CD14-positive monocyte (primary cell): ENCODE results near the gene PARL. TPM values are rescaled to one million over a fixed set of nuclear protein-coding genes. Genes with fewer than 3 reads are reported as not detected.

Source experiments
- DNase-seq, 3 donors: peaks; one replicate each; pipeline ENCODE4 v3.0.0-alpha.2; 2011 to 2022
- H2AFZ ChIP-seq: 2 replicates; pipeline ENCODE4 v1.6.0; 2012; ENCODE audit warnings: mild to moderate bottlenecking, low read depth, low read length, inconsistent platforms; ENCODE audit not compliant: insufficient read depth, poor library complexity, severe bottlenecking
- H3K27ac ChIP-seq, 2 donors: 1 replicate in 1 of 2; 2 replicates in 1 of 2; pipeline ENCODE4 v1.5.1; 2012 to 2013; ENCODE audit warnings: low read length in 2 of 2, control low read depth in 1 of 2, inconsistent platforms in 1 of 2, low read depth in 1 of 2, mild to moderate bottlenecking in 1 of 2
- H3K27me3 ChIP-seq, 2 donors: one replicate each; pipeline versions ENCODE4 v1.6.0 to v1.6.1; 2011 to 2013; ENCODE audit warnings: low read length in 2 of 2; ENCODE audit not compliant: control insufficient read depth in 2 of 2, insufficient read depth in 2 of 2
- H3K36me3 ChIP-seq, 2 donors: replicated peaks in 1 of 2; 1 replicate in 1 of 2; 2 replicates in 1 of 2; pipeline versions ENCODE4 v1.5.1 to v1.6.1; 2012 to 2013; ENCODE audit warnings: low read length in 2 of 2, control low read depth in 1 of 2, inconsistent platforms in 1 of 2, mild to moderate bottlenecking in 1 of 2; ENCODE audit not compliant: insufficient read depth in 2 of 2, control insufficient read depth in 1 of 2
- H3K4me1 ChIP-seq, 2 donors: 1 replicate in 1 of 2; 2 replicates in 1 of 2; pipeline versions ENCODE4 v1.5.1 to v1.6.1; 2012 to 2013; ENCODE audit warnings: low read length in 2 of 2, control low read depth in 1 of 2, inconsistent platforms in 1 of 2, mild to moderate bottlenecking in 1 of 2, moderate library complexity in 1 of 2; ENCODE audit not compliant: insufficient read depth in 2 of 2, control insufficient read depth in 1 of 2
- H3K4me2 ChIP-seq: replicated peaks from 2 replicates; pipeline ENCODE3; 2012; ENCODE audit warnings: low read length, moderate library complexity, mild to moderate bottlenecking; ENCODE audit not compliant: poor library complexity, severe bottlenecking; ENCODE audit errors: extremely low read depth
- H3K4me3 ChIP-seq, 3 experiments: fragments of 200-600 bp in 1 of 3; sonication (generic) in 1 of 3; replicated peaks in 1 of 3; 1 replicate in 2 of 3; 2 replicates in 1 of 3; pipeline ENCODE4 v1.5.1; 2011 to 2013; ENCODE audit warnings: low read length in 3 of 3, mild to moderate bottlenecking in 3 of 3, control low read depth in 2 of 3, low read depth in 2 of 3, inconsistent platforms in 1 of 3, moderate library complexity in 1 of 3
- H3K79me2 ChIP-seq: 2 replicates; pipeline ENCODE4 v1.6.0; 2012; ENCODE audit warnings: mild to moderate bottlenecking, control low read depth, inconsistent platforms, low read length, moderate library complexity; ENCODE audit not compliant: insufficient read depth
- H3K9ac ChIP-seq: 2 replicates; pipeline ENCODE4 v1.6.0; 2017; ENCODE audit warnings: low read length, mild to moderate bottlenecking; ENCODE audit not compliant: insufficient read depth, poor library complexity, severe bottlenecking
- H3K9me3 ChIP-seq, 2 donors: replicated peaks in 1 of 2; 1 replicate in 1 of 2; 2 replicates in 1 of 2; pipeline versions ENCODE4 v1.5.1 to v1.6.1; 2012 to 2013; ENCODE audit warnings: low read length in 2 of 2, control low read depth in 1 of 2; ENCODE audit not compliant: control insufficient read depth in 1 of 2, insufficient read depth in 1 of 2
- H4K20me1 ChIP-seq: 2 replicates; pipeline ENCODE4 v1.6.0; 2012; ENCODE audit warnings: mild to moderate bottlenecking, low read length, control low read depth, moderate library complexity; ENCODE audit not compliant: insufficient read depth
- H3K27ac Mint-ChIP-seq, 7 donors: one replicate each; pipeline ENCODE4 v1.8.0; 2020; ENCODE audit warnings: mild to moderate bottlenecking in 7 of 7, mixed read lengths in 7 of 7, moderate library complexity in 6 of 7, inconsistent platforms in 2 of 7
- H3K27me3 Mint-ChIP-seq, 3 donors: one replicate each; pipeline ENCODE4 v1.8.0; 2021 to 2022; ENCODE audit warnings: low read depth in 3 of 3, mild to moderate bottlenecking in 3 of 3, mixed read lengths in 3 of 3, moderate library complexity in 3 of 3, inconsistent platforms in 1 of 3
- H3K36me3 Mint-ChIP-seq, 2 donors: one replicate each; pipeline ENCODE4 v1.8.0; 2020; ENCODE audit warnings: mixed read lengths in 2 of 2, inconsistent platforms in 1 of 2, mild to moderate bottlenecking in 1 of 2
- H3K4me1 Mint-ChIP-seq: one replicate; pipeline ENCODE4 v1.8.0; 2020; ENCODE audit warnings: mild to moderate bottlenecking, mixed read lengths
- H3K4me3 Mint-ChIP-seq, 2 donors: one replicate each; pipeline ENCODE4 v1.8.0; 2020; ENCODE audit warnings: mild to moderate bottlenecking in 2 of 2, mixed read lengths in 2 of 2, moderate library complexity in 1 of 2
- H3K9me3 Mint-ChIP-seq, 7 donors: one replicate each; pipeline ENCODE4 v1.8.0; 2020 to 2022; ENCODE audit warnings: mixed read lengths in 7 of 7, mild to moderate bottlenecking in 6 of 7, moderate library complexity in 6 of 7, inconsistent platforms in 2 of 7
- WGBS: methylation state at CpG from one replicate; pipeline ENCODE4 v1.1.5; 2013; ENCODE audit warnings: missing lambda C conversion rate; ENCODE audit not compliant: insufficient coverage; 5-methylcytosine and 5-hydroxymethylcytosine counted together
- intact Hi-C, 2 donors: fragments of 100-400 bp; cut with micrococcal nuclease; formaldehyde crosslinking; loops; one replicate each; pipeline versions ENCODE4 v1.15.0 to v1.15.1; 2023
- polyA plus RNA-seq, 3 donors: library from polyadenylated mRNA; depleted of rRNA in 1 of 3; unstranded in 2 of 3; stranded (reverse) in 1 of 3; fragments of 300-500 nt in 2 of 3; fragments of >200 nt in 1 of 3; fragmentation: Illumina TruSeq in 2 of 3; gene quantifications; 1 replicate in 2 of 3; 2 replicates in 1 of 3; pipeline ENCODE4 v1.2.3, GENCODE V29; 2012 to 2021
- TF ChIP-seq, protein P1 (sequence below): fragments of 200-600 bp; IDR thresholded peaks from one replicate; pipeline ENCODE4 v1.8.0; 2022; ENCODE audit warnings: antibody characterized with exemption, mild to moderate bottlenecking

Gene PARL
- polyA plus RNA-seq, 3 donors, result 65.6 to 196 (median 155) TPM

DNA sequence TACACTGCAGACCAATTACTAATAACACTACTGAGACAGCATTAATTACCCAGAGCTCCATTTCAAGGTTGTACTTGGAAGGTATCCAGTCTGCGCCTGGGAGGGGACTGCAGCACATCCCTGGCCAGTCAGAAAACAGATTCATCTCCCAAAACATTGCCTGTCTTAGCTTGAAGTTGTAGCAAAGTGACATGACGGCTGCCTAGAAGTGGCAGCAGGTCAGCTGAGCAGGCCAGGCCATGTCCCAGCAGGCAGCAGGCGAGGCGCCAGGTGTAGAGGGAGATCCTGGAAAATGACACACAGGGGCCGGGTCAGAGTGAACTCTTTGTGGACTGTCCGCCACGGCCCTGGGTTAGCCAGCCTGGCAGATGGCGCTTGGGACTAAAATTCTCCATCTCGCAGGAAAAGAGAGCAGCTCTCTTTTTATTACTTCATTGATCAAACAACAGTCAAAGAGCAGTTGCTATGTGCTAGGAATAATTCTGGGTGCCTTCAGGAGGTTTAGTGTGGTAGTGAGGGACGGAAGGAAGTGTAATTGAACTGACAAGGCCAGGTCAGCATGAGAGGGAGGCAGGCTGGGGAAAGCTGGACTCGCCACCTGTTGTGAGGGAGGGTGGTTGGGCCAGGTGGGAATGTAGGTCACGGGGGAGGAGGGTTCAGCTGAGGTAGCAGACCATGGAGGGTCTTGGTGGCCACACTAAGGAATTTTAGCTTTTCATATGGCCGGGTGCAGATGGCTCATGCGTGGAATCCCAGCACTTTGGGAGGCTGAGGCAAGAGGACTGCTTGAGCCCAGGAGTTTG is 58.0 kb downstream of the PARL start:
- Histone ChIP-seq H3K4me2 (no peak overlapping the region), H3K4me1 (peaks cover 15 to 21% of the 10 kb centered on the region in 2 donors), H2AFZ (no peak overlapping the region), H3K79me2 (no peaks in the 10 kb centered on the region), H3K4me3 (no peak overlapping the region), H3K27ac (no peak overlapping the region), H3K36me3 (peaks cover 34 to 42% of the 10 kb centered on the region in 2 donors), H3K9ac (no peak overlapping the region), H3K9me3 (no peaks in the 10 kb centered on the region), H3K27me3 (peaks cover 0 to 5% of the 10 kb centered on the region in 2 donors), H4K20me1 (peaks cover 46% of the 10 kb centered on the region)
- H3K36me3 Mint-ChIP-seq, result peaks cover 53 to 54% of the 10 kb centered on the region in 2 donors
- 99% methylated on average over 11 of the region's 14 CpGs for WGBS
- TF ChIP-seq, protein P1, sequence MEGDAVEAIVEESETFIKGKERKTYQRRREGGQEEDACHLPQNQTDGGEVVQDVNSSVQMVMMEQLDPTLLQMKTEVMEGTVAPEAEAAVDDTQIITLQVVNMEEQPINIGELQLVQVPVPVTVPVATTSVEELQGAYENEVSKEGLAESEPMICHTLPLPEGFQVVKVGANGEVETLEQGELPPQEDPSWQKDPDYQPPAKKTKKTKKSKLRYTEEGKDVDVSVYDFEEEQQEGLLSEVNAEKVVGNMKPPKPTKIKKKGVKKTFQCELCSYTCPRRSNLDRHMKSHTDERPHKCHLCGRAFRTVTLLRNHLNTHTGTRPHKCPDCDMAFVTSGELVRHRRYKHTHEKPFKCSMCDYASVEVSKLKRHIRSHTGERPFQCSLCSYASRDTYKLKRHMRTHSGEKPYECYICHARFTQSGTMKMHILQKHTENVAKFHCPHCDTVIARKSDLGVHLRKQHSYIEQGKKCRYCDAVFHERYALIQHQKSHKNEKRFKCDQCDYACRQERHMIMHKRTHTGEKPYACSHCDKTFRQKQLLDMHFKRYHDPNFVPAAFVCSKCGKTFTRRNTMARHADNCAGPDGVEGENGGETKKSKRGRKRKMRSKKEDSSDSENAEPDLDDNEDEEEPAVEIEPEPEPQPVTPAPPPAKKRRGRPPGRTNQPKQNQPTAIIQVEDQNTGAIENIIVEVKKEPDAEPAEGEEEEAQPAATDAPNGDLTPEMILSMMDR, result no peak
- DNase-seq, result no peak
- intact Hi-C loops, result loop anchor here in 1 of 2 donors (5.0 kb wide), 1 partner anchor 56 kb away; the partner anchor contains the start of gene PARL
- H3K9me3 Mint-ChIP-seq, result peaks cover 0 to 2% (median 0%) of the 10 kb centered on the region in 7 donors
- H3K4me1 Mint-ChIP-seq, result peaks cover 16% of the 10 kb centered on the region
- H3K4me3 Mint-ChIP-seq, result peak overlapping the region in 1 of 2 donors; percentile 81
- peaks cover 5 to 18% (median 8%) of the 10 kb centered on the region in 3 donors for H3K27me3 Mint-ChIP-seq
- peak overlapping the region in 2 of 7 donors; percentile 22 to 34 for H3K27ac Mint-ChIP-seq

GRCh38 chr3:183825456-183826161 is 59.1 kb downstream of the PARL start, which contains the start of gene MAP6D1:
TSS of gene MAP6D1 (minus strand) at chr3:183825577. CDS start at chr3:183825547, 30 bp downstream.
- WGBS, result 3% methylated on average over 67 of the region's 69 CpGs
- no peak within 1 kb of the TSS for H3K27ac ChIP-seq

More at GRCh38 chr3:183825456-183826161, 59.1 kb downstream of the PARL start, which contains the start of gene MAP6D1:
- H3K79me2 ChIP-seq, result no peaks in the 10 kb centered on the region
- H4K20me1 ChIP-seq, result peaks cover 46% of the 10 kb centered on the region
- Mint-ChIP-seq H3K27me3 (peaks cover 5 to 18% (median 8%) of the 10 kb centered on the region in 3 donors), H3K4me1 (peaks cover 16% of the 10 kb centered on the region), H3K4me3 (peak within 1 kb of the TSS; percentile 81 to 90), H3K9me3 (peaks cover 0 to 2% (median 0%) of the 10 kb centered on the region in 7 donors), H3K27ac (no peak within 1 kb of the TSS), H3K36me3 (peaks cover 45 to 47% of the 10 kb centered on the region in 2 donors)
- intact Hi-C loops, result loop anchor here in 1 of 2 donors (5.0 kb wide), 1 partner anchor 57 kb away; the partner anchor contains the start of gene PARL
- peak within 1 kb of the TSS; percentile 65 for H3K9ac ChIP-seq
- H3K4me2 ChIP-seq, result peak within 1 kb of the TSS; percentile 95
- TF ChIP-seq, protein P1, result peak; percentile 35
- peak; percentile 12 to 37 (median 25) for DNase-seq
- H3K4me1 ChIP-seq, result peaks cover 15 to 21% of the 10 kb centered on the region in 2 donors
- peaks cover 25 to 32% of the 10 kb centered on the region in 2 donors for H3K36me3 ChIP-seq
- H2AFZ ChIP-seq, result peak within 1 kb of the TSS; percentile 46
- H3K27me3 ChIP-seq, result peaks cover 0 to 5% of the 10 kb centered on the region in 2 donors
- no peaks in the 10 kb centered on the region for H3K9me3 ChIP-seq
- H3K4me3 ChIP-seq, result peak within 1 kb of the TSS; percentile 31 to 76 (median 42)
